Hematopoietic multipotent progenitor cell treated with erythropoietin and hydrocortisone succinate and interleukin-3 and kit ligand, for 8 days (in vitro differentiated cells): Measurements from ENCODE around the gene SSH2.

Source experiments
- DNase-seq: peaks from one replicate; pipeline ENCODE4 v3.0.0-alpha.2; 2015

The SSH2 gene

DNA sequence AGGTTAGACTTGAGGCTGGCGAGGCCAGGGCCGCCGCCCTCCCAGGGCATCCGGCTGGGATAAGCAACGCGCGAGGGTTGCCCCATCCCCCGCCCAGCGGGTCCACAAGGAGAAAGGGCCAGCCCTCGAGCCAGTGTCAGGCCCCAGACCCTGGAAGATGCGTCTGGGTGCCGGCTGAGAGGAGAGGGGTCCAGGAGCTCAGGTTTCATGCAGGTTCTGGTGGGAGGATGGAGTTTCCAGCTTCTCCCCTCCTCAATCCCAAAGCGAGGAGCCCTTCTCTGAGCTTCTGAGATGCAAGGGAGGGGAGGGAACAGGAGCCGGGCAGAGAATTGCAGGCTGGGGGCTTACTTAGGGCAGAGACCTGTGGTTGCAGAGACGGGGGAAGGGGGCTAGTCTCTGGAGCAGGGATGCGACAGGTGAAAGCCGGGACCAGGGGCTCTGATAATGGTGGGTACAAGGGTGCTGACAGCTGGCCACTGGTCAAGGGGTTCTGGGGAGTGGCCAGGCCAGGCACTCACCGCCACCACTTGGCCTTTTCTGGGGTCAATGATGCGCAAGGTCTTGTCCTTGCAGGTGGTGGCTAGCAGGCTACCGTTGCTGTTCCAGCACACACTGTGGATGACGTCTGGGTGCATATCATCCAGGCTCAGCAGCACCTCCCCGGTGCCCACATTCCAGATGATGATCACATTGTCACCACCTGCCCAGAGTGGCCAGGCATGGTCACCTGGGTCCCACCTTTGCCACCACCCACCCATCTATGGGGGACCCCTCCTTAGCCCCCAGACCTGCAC lies 311.6 kb downstream of the SSH2 start:
- no peak for DNase-seq

DNA sequence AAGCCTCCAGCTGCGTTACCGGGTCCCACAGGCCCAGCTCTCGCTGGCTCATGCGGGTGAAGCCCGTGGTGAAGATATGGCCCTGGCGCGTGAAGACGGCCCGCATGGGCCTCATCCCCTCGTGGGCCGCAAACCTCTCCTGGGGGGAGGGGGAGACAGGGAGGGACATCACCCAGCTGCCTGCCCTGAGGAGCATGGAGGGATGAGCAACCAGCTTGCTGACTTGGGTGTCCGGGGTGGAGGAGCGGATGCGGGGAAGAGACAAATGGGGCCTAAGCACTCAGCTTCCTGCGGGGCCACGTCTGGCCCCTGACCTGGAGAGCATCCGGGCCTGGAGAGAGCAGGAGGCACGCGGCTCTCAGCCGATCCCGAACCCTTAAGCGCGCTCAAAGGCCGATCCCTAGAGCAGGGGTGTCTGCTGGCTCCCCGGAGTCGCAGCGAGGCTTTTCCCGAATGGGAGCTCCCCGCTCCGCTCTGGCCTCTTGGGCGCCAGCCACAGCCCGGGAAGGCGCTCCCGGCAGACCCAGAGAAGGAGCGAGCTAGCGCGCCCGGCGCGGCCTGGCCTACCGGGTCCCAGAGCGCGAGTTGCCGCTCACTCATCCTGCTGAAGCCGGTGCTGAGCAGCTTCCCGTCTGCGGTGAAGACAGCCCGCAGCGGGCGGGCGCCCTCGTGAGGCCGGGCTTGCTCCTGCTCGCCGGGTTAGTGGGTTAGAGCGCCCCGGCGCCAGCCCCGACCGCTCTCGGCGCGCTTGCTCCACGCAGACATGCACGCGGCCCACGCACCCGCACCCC lies 312.4 kb downstream of the SSH2 start:
- peak; percentile 80 for DNase-seq

DNA sequence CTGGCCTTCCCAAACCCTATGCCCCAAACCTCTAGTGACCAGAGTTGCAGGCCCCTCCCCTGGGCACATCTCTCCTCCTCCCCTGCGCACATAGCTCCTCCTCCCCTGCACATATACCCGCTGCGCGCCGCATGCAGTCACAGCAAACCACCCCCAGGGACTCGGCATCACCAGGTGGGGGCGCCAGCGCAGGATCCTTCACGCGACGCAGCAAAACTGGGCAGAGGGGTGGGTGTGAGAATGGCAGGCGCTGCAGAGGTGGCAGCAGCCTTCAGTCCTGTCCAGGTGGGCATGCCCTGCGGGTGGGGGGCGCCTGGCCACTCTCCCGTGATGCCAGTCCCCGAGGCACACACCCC lies 312.9 kb downstream of the SSH2 start:
- DNase-seq: peak; percentile 88

GRCh38 chr17:29616300-29617048 lies 313.6 kb downstream of the SSH2 start:
- DNase-seq: no peak

GRCh38 chr17:29615492-29616299 lies 314.3 kb downstream of the SSH2 start:
- peak; percentile 87 for DNase-seq

DNA sequence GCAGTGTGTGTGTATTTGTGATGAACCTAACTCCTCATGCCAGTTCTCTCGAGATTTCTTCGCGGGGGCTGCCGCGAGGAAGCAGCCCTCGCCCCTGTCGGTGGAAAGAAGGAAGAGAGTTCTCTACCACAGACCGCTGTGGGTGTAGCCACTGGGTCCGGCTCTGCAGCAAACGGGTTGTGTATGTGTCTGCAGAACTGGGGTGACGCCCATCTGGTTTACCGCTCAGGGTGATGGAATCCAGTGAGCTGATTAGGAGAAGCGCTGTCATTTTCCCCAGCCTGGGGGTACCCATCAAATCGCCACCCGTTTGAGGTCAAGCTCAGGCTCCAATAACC lies 315.0 kb downstream of the SSH2 start:
- DNase-seq: peak; percentile 81

GRCh38 chr17:29614349-29615047 lies 315.5 kb downstream of the SSH2 start:
- no peak for DNase-seq

GRCh38 chr17:29613856-29614255 lies 316.2 kb downstream of the SSH2 start:
- no peak for DNase-seq

- peak; percentile 90 for DNase-seq
These were observed 316.6 kb downstream of the SSH2 start for GRCh38 chr17:29613352-29613837.

DNA sequence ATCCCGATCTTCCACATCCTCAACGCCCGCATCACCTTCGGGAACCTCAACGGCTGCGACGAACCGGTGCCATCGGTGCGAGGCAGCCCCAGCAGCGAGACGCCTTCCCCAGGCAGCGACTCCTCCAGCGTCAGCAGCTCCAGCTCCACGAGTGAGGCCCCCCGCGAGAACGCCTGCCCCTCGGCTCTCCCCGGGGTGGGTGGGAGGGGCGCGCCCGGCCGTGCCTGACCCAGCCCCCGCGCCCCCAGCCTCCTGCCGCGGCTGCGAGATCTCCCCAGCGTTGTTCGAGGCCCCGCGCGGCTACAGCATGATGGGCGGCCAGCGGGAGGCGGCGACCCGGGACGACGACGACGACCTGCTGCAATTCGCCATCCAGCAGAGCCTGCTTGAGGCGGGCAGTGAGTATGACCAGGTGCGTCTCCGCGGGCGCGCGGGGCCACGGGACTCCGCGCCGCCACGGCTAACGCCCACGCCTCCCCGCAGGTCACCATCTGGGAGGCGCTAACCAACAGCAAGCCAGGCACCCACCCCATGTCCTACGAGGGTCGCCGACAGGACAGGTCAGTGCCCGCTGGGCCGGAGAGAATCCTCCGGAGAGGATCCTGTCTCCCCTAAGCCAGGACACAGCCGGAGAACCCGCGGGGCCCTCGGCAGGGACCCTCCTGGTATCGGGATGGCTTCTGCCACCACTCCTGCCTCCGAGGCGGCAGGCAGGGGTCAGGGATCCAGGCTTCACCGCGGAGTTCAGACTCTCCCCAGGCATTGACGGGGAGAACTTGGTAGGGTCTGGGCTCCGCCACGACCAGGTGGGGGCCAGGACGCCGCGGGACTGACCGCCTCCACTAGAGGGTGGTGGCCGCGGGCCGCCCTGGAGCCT lies 317.4 kb downstream of the SSH2 start:
- no peak for DNase-seq

DNA sequence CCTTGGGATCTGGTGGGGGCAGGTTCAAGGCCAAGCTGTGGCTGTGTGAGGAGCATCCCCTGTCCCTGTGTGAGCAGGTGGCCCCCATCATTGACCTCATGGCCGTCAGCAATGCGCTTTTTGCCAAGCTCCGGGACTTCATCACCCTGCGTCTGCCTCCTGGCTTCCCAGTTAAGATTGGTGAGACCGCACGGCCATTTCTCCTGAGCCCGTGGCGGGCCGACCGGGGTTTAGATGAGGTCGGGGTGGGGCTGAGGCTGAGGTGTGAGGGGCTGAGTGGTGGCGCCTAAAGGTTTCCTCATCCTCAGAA lies 318.0 kb downstream of the SSH2 start:
- no peak for DNase-seq

DNA sequence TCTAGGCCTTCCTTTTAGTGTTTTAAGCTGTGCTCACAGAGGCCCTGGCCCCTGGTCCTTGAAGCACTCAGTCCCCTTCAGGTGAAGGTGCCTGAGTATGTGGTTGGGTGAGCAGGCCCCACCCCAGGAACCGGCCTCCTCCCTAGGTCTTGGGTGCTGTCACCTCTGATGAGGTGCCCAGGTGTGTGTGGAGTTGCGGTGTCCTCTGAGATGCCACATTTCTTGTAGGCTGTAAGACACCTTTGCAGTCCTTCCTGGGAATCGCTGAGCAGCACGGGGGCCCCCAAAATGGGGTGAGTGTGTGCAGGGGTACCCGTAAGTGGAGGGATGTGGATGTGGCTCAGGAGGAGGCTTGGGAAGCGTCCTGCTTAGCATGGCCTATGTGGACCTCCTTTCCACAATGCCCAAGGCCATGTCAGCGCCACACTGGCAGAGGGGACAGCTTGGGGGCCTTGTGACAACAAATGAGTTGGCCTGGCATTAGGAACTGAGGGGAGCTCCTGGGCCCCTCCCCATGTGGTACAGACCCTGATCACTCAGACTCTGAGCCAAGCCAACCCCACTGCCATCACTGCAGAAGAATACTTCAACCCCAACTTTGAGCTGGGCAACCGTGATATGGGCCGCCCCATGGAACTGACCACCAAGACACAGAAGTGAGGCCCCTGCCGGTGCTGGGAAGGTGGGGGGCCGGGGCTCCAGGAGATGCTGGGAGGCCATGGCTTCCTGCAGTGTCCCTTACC lies 318.5 kb downstream of the SSH2 start:
- no peak for DNase-seq

DNA sequence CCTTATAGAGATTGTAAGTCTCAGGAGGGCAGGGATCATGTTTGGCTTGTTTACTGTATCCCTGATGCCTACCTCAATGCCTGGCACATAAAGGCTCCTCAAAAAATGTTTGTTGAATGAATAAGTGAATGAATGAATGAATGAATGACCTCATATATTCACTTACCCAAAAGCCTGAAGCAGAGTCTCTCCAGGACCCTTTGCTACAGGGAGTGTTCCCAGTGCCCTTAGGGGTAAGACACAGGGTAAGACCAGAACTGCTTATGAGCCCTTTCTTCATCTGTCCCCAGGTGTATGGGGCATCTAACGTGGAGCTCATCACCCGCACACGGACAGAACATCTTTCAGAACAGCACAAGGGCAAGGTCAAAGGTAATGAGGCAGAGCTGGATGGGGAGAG lies 319.6 kb downstream of the SSH2 start:
- no peak for DNase-seq

- no peak for DNase-seq
These were observed 321.0 kb downstream of the SSH2 start for GRCh38 chr17:29608986-29609385.

GRCh38 chr17:29607557-29608195 lies 322.4 kb downstream of the SSH2 start:
- DNase-seq: no peak

DNA sequence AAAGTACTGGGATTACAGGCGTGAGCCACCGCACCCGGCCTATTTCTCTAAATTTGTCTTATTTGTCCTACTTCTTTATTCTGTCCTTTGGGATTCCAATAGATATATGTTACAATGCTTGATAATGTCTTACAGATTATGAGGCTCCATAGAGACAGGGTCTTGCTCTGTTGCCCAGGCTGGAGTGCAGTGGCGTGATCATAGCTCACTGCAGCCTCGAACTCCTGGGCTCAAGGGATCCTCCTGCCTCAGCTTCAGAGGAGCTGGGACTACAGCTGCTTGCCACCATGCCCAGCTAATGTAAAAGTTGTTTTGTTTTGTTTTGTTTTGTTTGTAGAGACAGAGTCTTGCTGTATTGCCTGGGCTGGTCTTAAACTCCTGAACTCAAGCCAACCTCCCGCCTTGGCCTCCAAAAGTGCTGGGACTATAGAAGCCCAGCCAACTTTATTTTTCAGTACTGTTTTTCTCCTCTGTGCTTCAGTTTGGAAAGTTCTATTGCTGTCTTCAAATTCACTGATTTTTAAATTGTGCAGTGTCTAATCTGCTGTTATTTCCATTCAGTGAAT lies 326.8 kb downstream of the SSH2 start:
- no peak for DNase-seq

DNA sequence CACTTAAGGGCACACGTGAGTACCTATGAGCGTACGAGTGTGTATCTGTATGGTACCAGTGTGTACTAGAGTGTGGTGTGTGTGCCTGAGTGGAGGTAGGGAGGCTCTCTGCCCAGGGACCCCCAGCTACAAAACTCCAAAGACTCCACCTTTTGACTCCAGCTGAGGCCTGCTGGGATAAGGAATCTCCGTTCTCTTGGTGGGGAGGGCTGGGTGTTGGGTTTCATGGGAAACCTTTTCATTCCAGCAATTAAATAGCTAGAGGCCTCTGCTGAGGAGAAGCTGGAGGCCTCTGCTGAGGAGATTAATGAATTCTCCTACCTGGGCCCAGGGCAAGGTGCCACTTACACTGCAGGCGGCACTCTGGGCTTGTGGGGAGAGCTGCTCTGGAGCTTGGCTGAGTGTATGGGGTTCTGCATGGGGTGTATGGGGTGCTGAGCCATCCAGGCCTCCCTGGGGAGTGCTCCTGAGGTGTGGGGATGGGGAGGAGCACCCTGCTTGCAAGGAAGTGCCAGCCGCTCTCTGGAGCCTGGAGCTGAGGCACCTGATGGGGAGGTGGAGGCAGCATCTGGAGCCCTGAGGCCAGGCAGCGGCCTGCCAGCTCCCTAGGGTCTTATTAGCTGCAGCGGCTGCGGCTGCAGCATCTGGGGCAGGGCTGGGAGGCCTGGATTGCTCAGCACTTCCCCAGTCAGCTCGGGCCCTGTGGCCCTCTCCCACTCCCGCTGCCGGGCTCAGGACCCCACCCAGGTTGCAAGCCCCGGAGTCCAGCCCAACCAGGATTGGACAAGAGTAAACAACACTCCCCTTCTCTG lies 332.5 kb downstream of the SSH2 start:
- DNase-seq: no peak

DNA sequence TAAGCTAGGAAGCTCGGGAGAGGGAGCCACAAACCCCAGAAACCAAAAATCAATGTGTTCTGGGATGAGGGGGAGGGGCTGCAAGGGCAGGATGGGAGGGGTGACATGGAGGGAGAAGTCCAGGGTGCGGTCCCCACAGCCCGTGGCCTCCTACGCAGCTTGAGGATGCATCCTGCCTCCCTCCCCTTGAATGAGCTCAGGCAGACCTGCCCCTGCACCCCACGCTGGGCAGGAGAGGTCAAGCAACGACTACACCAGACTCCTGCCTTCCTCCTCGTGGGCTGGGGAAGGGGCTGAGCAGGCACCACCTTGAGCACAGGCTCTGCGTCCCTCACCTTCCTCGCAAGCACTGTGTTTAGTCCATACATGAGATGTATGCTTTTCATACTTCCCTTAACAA lies 333.2 kb downstream of the SSH2 start:
- no peak for DNase-seq
